Pancreas (tissue), 10 donors: ENCODE results near the gene ABL2. TPM values are rescaled to one million over a fixed set of nuclear protein-coding genes. Genes with fewer than 3 reads are reported as not detected.
"Not testable (repeated sequence)": the region's sequence is repeated elsewhere in the genome, so short reads cannot be mapped to it uniquely, and the experiment has no call there.

ENCODE experiments used
- ATAC-seq, 4 donors: fragments of 200-7000 bp; cut with Tn5 transposase; one replicate each; pipeline versions ENCODE4 v1.8.0 to v1.9.1; 2020; ENCODE audit warnings: mild to moderate bottlenecking in 4 of 4, moderate library complexity in 4 of 4
- DNase-seq, 6 donors: peaks; one replicate each; pipeline ENCODE4 v3.0.0-alpha.2; 2020
- FAIRE-seq: peaks from 2 replicates; lab custom pipeline; 2012; peaks lifted over from hg19 to GRCh38; lab: Jason Lieb, UNC
- H3K27ac ChIP-seq, 4 donors: fragments of 200-600 bp; sonication (generic); 1 replicate in 3 of 4; 2 replicates in 1 of 4; pipeline versions ENCODE4 v1.5.0 to v1.8.0; 2020
- H3K27me3 ChIP-seq, 4 donors: fragments of 200-600 bp; one replicate each; pipeline ENCODE4 v1.8.0; 2021
- H3K36me3 ChIP-seq, 3 donors: fragments of 200-600 bp; sonication (generic) in 1 of 3; one replicate each; pipeline versions ENCODE4 v1.5.0 to v1.8.0; 2020 to 2021
- H3K4me1 ChIP-seq, 3 donors: fragments of 200-600 bp; one replicate each; pipeline ENCODE4 v1.8.0; 2021
- H3K4me3 ChIP-seq, 4 donors: fragments of 200-600 bp; sonication (generic) in 2 of 4; one replicate each; pipeline versions ENCODE4 v1.5.0 to v1.8.0; 2020 to 2021
- H3K9me3 ChIP-seq, 4 donors: fragments of 200-600 bp; one replicate each; pipeline ENCODE4 v1.8.0; 2021
- CTCF ChIP-seq, 4 donors: fragments of 200-600 bp; sonication (generic) in 3 of 4; IDR thresholded peaks; one replicate each; pipeline versions ENCODE4 v1.5.0 to v1.8.0; 2021; ENCODE audit warnings: antibody characterized with exemption in 4 of 4
- WGBS, 2 donors: extraction: QIAGEN DNeasy Blood & Tissue Kit; methylation state at CpG; one replicate each; pipeline ENCODE4 v1.1.7; 2013; 5-methylcytosine and 5-hydroxymethylcytosine counted together
- intact Hi-C, 3 donors: fragments of 100-400 bp; cut with DNase I; formaldehyde crosslinking; loops; one replicate each; pipeline versions ENCODE4 v1.11.1 to v1.14.2; 2022
- polyA plus RNA-seq, 2 donors: library from polyadenylated mRNA; stranded (reverse); fragments of 200-250 nt; gene quantifications; one replicate each; pipeline ENCODE4 v1.2.3, GENCODE V29; 2013
- total RNA-seq, 6 donors: library from RNA; stranded (reverse); fragmentation: NEBNext Ultra II Directional in 4 of 6; extraction: Animal tissue kit (Norgen Biotek cat#: 25700) in 4 of 6; gene quantifications; one replicate each; pipeline versions ENCODE4 v1.2.1 to v1.2.4, GENCODE V29; 2021 to 2023
- donor health status: healthy with polysubstance abuse.
- donor health status: DM: no; HTN: no; CAD: no; lungs with moderate emphysema.
- donor health status: DM: no; HTN: no; CAD: no.
- donor health status: control.
- donor health status: control.
- donor health status: Bipolar disorder and iron deficiency.
- donor health status: DM: yes; HTN: yes; CAD: no.
- donor health status: DM: no; HTN: no; CAD: no.
- donor health status: DM: no; HTN: no; CAD: no.
- donor health status: DM: yes; HTN: yes; CAD: no.

Gene ABL2
- total and polyA plus RNA-seq, 8 donors, result 3.4 to 13.8 (median 8.9) TPM

- no peaks in the 10 kb centered on the region for H3K9me3 ChIP-seq
- H3K27ac ChIP-seq, result no peak overlapping the region
- intact Hi-C loops, result no loop called here
- H3K27me3 ChIP-seq, result no peaks in the 10 kb centered on the region
- WGBS, 2 donors, result 96 to 97% methylated on average over 4 of the region's 4 CpGs
- FAIRE-seq (no peak), ATAC-seq (no peak), DNase-seq (no peak)
- no peaks in the 10 kb centered on the region for H3K36me3 ChIP-seq
- no peak for TF ChIP-seq CTCF (IDR thresholded peaks at IDR 0.05)
- H3K4me3 ChIP-seq, result no peak overlapping the region
- H3K4me1 ChIP-seq, result peaks cover 0 to 18% (median 10%) of the 10 kb centered on the region in 3 donors
These were observed 2.4 kb upstream of the ABL2 start for GRCh38 chr1:179231923-179232322.

GRCh38 chr1:179230721-179231120, 1.2 kb upstream of the ABL2 start:
- peaks cover 0 to 18% (median 10%) of the 10 kb centered on the region in 3 donors for H3K4me1 ChIP-seq
- FAIRE-seq (no peak), DNase-seq (no peak), ATAC-seq (no peak)
- H3K27me3 ChIP-seq, result no peaks in the 10 kb centered on the region
- TF ChIP-seq CTCF (IDR thresholded peaks at IDR 0.05), result no peak
- H3K27ac ChIP-seq, result no peak overlapping the region
- WGBS, 2 donors, result 33 to 43% methylated on average over 3 of the region's 3 CpGs
- no peak overlapping the region for H3K4me3 ChIP-seq
- no peaks in the 10 kb centered on the region for H3K9me3 ChIP-seq
- H3K36me3 ChIP-seq, result no peaks in the 10 kb centered on the region
- intact Hi-C loops, result no loop called here

- H3K36me3 ChIP-seq, result no peaks in the 10 kb centered on the region
- no peak for ATAC-seq
- H3K27me3 ChIP-seq, result no peaks in the 10 kb centered on the region
- DNase-seq, result no peak
- no peaks in the 10 kb centered on the region for H3K9me3 ChIP-seq
- intact Hi-C loops, result no loop called here
- TF ChIP-seq CTCF (IDR thresholded peaks at IDR 0.05), result no peak
- peaks cover 0 to 18% (median 10%) of the 10 kb centered on the region in 3 donors for H3K4me1 ChIP-seq
- 47 to 53% methylated on average over 5 of the region's 5 CpGs for WGBS, 2 donors
- H3K27ac ChIP-seq, result peak overlapping the region in 3 of 4 donors; percentile 69 to 89 (median 86)
- H3K4me3 ChIP-seq, result peak overlapping the region in 3 of 4 donors; percentile 87 to 99 (median 93)
- no peak for FAIRE-seq
These were observed 774 bp upstream of the ABL2 start for GRCh38 chr1:179230251-179230650.

GRCh38 chr1:179228783-179229213, 679 bp downstream of the ABL2 start:
- peak; percentile 62 to 77 (median 70) for ATAC-seq
- intact Hi-C loops, result no loop called here
- H3K27ac ChIP-seq, result peak overlapping the region; percentile 69 to 89 (median 78)
- TF ChIP-seq CTCF (IDR thresholded peaks at IDR 0.05), result no peak
- H3K4me1 ChIP-seq, result peaks cover 0 to 18% (median 10%) of the 10 kb centered on the region in 3 donors
- no peaks in the 10 kb centered on the region for H3K27me3 ChIP-seq
- DNase-seq, result peak; percentile 31 to 74 (median 56)
- no peaks in the 10 kb centered on the region for H3K9me3 ChIP-seq
- peak overlapping the region; percentile 87 to 99 (median 95) for H3K4me3 ChIP-seq
- 0 to 3% methylated on average over 15 to 19 of the region's 19 CpGs for WGBS, 2 donors
- no peaks in the 10 kb centered on the region for H3K36me3 ChIP-seq
- no peak for FAIRE-seq

- H3K27me3 ChIP-seq, result no peaks in the 10 kb centered on the region
- intact Hi-C loops, result no loop called here
- no peak for ATAC-seq
- H3K9me3 ChIP-seq, result no peaks in the 10 kb centered on the region
- peaks cover 0 to 18% (median 10%) of the 10 kb centered on the region in 3 donors for H3K4me1 ChIP-seq
- no peak for TF ChIP-seq CTCF (IDR thresholded peaks at IDR 0.05)
- no peak overlapping the region for H3K27ac ChIP-seq
- no peak for DNase-seq
- H3K36me3 ChIP-seq, result no peaks in the 10 kb centered on the region
- no peak for FAIRE-seq
- no peak overlapping the region for H3K4me3 ChIP-seq
These were observed 2.7 kb downstream of the ABL2 start for GRCh38 chr1:179226738-179227137.

- ATAC-seq, intact Hi-C loops, H3K4me3 ChIP-seq, FAIRE-seq, DNase-seq, H3K27ac ChIP-seq, H3K9me3 ChIP-seq, H3K27me3 ChIP-seq, H3K36me3 ChIP-seq: not testable (repeated sequence)
- 95 to 96% methylated on average over 8 of the region's 8 CpGs for WGBS, 2 donors
- H3K4me1 ChIP-seq, result peaks cover 0 to 11% (median 10%) of the 10 kb centered on the region in 3 donors
These were observed 5.0 kb downstream of the ABL2 start for GRCh38 chr1:179224466-179224865.

GRCh38 chr1:179221121-179221520, 8.4 kb downstream of the ABL2 start:
- ATAC-seq, DNase-seq, H3K36me3 ChIP-seq, intact Hi-C loops, FAIRE-seq, H3K4me3 ChIP-seq, H3K27ac ChIP-seq, H3K27me3 ChIP-seq, H3K9me3 ChIP-seq: not testable (repeated sequence)
- 61 to 67% methylated on average over 7 of the region's 7 CpGs for WGBS, 2 donors
- peaks cover 0 to 11% (median 6%) of the 10 kb centered on the region in 3 donors for H3K4me1 ChIP-seq
